Activated CD4-positive, alpha-beta memory T cell treated with anti-CD3 and anti-CD28 coated beads, Interleukin-2, amount 10 ng/mL, durations not matched to agents 7 days and 5 days (primary cell): ENCODE measurements around the gene DYNC1LI1. TPM values are rescaled to one million over a fixed set of nuclear protein-coding genes. Genes with fewer than 3 reads are reported as not detected.

ENCODE experiments used
- CTCF ChIA-PET: fragments of 350-600 bp; sonication (Branson Sonifier 250); formaldehyde crosslinking; loops from one replicate; lab custom pipeline; 2021; ENCODE audit warnings: antibody characterized with exemption, inconsistent platforms; lab: Charles Lee
- POLR2A ChIA-PET: fragments of 350-600 bp; sonication (Branson Sonifier 250); formaldehyde crosslinking; loops from one replicate; lab custom pipeline; 2021; ENCODE audit warnings: antibody characterized with exemption; lab: Charles Lee
- DNase-seq: peaks from one replicate; pipeline ENCODE4 v3.0.0-alpha.2; 2020
- H3K27ac Mint-ChIP-seq: one replicate; pipeline ENCODE4 v1.8.0; 2021; ENCODE audit warnings: mild to moderate bottlenecking, mixed read lengths
- H3K27me3 Mint-ChIP-seq: one replicate; pipeline ENCODE4 v1.8.0; 2021; ENCODE audit warnings: mixed read lengths
- H3K36me3 Mint-ChIP-seq: one replicate; pipeline ENCODE4 v1.8.0; 2021; ENCODE audit warnings: low read depth, mixed read lengths
- H3K4me1 Mint-ChIP-seq: one replicate; pipeline ENCODE4 v1.8.0; 2021; ENCODE audit warnings: mixed read lengths
- H3K4me3 Mint-ChIP-seq: one replicate; pipeline ENCODE4 v1.8.0; 2021; ENCODE audit warnings: mild to moderate bottlenecking, mixed read lengths
- H3K9me3 Mint-ChIP-seq: one replicate; pipeline ENCODE4 v1.8.0; 2021; ENCODE audit warnings: mixed read lengths
- total RNA-seq, 2 experiments: library from RNA; stranded (reverse); gene quantifications; one replicate each; pipeline ENCODE4 v1.2.3, GENCODE V29; 2021

The DYNC1LI1 gene
- total RNA-seq, 2 experiments from 2014 or later = 29.7 to 31.7 TPM

DNA sequence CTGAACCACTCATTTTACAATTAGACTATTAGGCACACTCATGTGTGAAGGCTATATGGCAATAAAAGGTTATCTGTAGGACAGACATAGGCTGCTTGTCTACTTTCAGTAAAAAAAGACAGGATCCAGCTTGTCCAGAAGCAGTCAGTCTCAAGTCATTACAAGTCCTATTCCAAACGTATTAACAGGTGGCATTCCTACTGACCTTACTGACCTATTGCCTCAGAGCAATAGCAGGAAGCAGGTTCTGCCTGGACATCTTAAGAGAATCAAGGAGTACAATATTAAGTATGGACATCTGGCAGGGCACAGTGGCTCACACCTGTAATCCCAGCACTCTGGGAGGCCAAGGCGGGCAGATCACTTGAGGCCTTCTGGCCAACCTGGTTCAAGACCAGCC lies 75.0 kb downstream of the DYNC1LI1 start:
- H3K27me3 Mint-ChIP-seq = no peaks in the 10 kb centered on the region
- H3K4me1 Mint-ChIP-seq = peaks cover 35% of the 10 kb centered on the region
- H3K9me3 Mint-ChIP-seq = no peaks in the 10 kb centered on the region
- POLR2A ChIA-PET = interaction anchor here (1.2 kb wide), 1 partner anchor 28 kb away, joined by 3 read pairs; no protein-coding TSS in a partner anchor
- no peak overlapping the region for H3K4me3 Mint-ChIP-seq
- CTCF ChIA-PET = interaction anchor here (1.0 to 1.3 kb wide), 2 partner anchors 9 to 28 kb away, joined by 3 to 6 read pairs; no protein-coding TSS in a partner anchor
- DNase-seq = no peak
- peaks cover 33% of the 10 kb centered on the region for H3K36me3 Mint-ChIP-seq
- no peak overlapping the region for H3K27ac Mint-ChIP-seq

DNA sequence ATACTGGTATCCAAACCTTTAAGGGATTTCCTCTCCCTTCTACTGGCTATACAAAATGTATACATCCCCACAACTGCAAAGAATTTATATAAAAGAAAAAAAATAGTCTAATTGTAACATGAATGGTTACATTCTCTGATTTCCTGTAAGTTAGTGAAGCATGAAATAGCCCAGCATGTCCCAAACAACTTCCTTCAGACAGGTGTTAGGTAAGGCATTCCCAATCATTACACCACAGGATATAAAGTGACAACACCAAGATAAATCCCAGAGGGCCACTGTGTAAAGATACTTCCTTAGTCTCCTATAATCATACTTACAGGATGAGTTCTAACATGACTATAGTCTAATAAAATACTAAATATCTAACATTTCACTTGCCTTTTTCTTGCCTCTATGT lies 75.6 kb downstream of the DYNC1LI1 start:
- DNase-seq = no peak
- CTCF ChIA-PET = no interaction called here
- Mint-ChIP-seq H3K9me3 (no peaks in the 10 kb centered on the region), H3K4me3 (no peak overlapping the region), H3K27ac (no peak overlapping the region), H3K4me1 (peaks cover 30% of the 10 kb centered on the region), H3K36me3 (peaks cover 28% of the 10 kb centered on the region), H3K27me3 (no peaks in the 10 kb centered on the region)
- POLR2A ChIA-PET = no interaction called here

DNA sequence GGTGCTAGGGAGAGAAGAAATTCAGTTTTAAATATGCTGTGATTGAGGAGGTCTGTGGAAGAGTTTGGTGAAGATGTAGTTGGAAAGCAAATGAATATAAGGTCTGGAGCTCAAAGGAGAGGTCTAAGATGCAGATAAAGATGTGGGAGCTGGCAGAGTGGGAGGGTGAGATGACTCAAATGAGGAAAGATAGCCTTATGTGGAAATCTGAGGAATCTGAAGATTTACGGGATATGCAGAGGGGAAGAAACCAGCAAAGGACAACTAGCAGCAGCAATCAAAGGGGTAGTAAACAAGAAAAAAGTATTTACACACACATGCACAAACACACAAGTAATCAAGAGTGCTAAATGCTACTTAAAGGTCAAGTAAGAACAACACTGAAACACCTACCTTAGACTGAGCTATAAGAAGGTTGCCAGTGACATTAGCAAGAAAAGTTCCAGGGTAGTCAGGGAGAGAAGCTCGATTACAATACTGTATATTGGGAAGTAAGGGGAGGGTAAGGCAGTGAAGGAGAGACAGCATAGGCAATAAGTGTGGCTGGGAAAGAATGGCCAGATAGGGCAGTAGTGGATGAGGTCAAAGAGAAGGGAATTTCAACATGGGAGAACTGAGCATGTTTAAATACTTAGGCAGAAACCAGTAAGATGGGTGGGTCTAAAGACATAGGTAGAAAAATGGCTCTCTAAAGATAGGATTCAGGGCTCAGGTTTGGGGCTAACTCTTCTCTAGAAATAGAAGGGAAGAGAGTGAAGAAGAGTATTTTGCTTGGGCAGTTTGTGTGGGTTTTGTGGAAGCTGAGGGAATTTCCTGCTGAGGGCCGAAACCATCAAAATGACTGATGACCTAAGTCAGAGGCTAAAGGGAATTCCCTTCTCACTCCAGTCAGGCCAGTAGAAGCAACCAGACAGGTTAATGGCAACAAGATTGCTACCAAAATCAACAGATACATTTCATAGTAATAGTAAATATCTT lies 76.9 kb downstream of the DYNC1LI1 start:
- Mint-ChIP-seq H3K4me1 (peaks cover 23% of the 10 kb centered on the region), H3K4me3 (no peak overlapping the region), H3K27ac (no peak overlapping the region), H3K9me3 (no peaks in the 10 kb centered on the region), H3K36me3 (peaks cover 22% of the 10 kb centered on the region), H3K27me3 (no peaks in the 10 kb centered on the region)
- no peak for DNase-seq
- POLR2A ChIA-PET = no interaction called here
- CTCF ChIA-PET = interaction anchor here (1.4 to 1.7 kb wide), 2 partner anchors 16 to 24 kb away, joined by 3 to 4 read pairs; no protein-coding TSS in a partner anchor

DNA sequence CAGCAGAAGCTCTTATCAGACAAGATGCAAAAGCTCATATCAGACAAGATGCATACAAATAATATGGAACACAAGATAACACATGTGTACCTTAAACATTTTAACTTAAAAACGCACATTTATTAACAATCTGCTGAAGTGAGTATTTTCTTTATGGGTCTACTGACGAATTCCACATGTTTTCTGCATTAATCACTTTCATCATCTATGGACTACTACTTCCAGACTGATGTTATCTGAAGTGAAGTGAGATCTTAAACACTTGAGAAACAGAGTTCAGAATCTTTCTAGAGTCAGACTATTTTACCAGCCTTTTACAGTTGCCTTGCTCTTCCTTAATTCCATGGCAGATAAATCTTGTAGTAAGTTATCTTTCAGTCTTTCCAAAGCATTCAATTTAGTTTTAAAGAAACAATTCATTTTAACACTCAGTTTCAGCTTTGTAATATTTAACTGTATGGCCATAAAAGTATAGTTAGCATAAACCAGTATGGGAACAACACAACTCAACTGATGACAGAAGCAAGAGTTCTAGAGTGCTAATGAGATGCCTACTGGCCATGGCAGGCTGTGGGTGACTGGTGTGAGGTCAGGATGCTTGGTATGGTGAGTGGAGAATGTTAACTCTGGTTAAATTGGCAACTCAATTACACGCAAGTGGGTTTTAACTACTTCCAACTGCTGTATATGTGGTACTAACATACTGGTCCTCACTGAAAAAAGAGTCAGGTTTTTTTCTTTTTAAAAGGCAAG lies 77.8 kb downstream of the DYNC1LI1 start:
- H3K9me3 Mint-ChIP-seq = no peaks in the 10 kb centered on the region
- CTCF ChIA-PET = interaction anchor here (1.4 to 1.7 kb wide), 2 partner anchors 17 to 23 kb away, joined by 3 to 4 read pairs; no protein-coding TSS in a partner anchor
- POLR2A ChIA-PET = interaction anchor here (1.2 kb wide), 1 partner anchor 9 kb away, joined by 4 read pairs; no protein-coding TSS in a partner anchor

DNA sequence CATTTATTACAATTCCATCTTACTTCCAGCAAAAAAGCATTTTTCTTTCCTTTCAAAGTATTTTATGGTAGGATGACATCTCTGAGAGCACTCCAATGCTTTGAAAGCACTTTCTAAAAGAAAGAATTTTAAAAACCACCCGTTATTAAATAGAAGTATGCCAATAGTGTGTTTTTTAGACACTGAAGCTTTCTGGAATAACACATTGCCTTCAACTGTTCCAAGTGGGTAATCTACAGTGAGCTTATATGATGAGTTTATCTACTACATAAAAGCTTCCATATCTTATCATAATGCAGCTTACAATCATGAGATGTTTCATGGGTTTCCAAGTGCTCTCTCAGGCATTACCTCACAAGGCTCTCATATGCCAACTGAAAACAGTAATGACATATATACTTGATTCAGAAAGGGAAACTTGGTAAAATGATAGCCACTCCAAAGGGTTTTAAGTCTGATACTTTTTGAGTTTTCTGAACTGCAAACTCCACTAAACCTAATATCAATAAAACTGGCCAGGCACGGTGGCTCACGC lies 82.1 kb downstream of the DYNC1LI1 start:
- Mint-ChIP-seq H3K4me3 (no peak overlapping the region), H3K36me3 (peaks cover 41% of the 10 kb centered on the region), H3K9me3 (no peaks in the 10 kb centered on the region), H3K4me1 (peaks cover 6% of the 10 kb centered on the region), H3K27me3 (no peaks in the 10 kb centered on the region), H3K27ac (no peak overlapping the region)
- CTCF ChIA-PET = interaction anchor here (1.0 to 1.3 kb wide), 3 partner anchors 9 to 112 kb away, joined by 3 to 5 read pairs (median 3); no protein-coding TSS in a partner anchor
- POLR2A ChIA-PET = no interaction called here
- DNase-seq = no peak

More for the DNA sequence above, 77.8 kb downstream of the DYNC1LI1 start:
- H3K27ac Mint-ChIP-seq = no peak overlapping the region
- DNase-seq = no peak
- H3K27me3 Mint-ChIP-seq = no peaks in the 10 kb centered on the region
- peaks cover 17% of the 10 kb centered on the region for H3K4me1 Mint-ChIP-seq
- peaks cover 24% of the 10 kb centered on the region for H3K36me3 Mint-ChIP-seq
- no peak overlapping the region for H3K4me3 Mint-ChIP-seq

DNA sequence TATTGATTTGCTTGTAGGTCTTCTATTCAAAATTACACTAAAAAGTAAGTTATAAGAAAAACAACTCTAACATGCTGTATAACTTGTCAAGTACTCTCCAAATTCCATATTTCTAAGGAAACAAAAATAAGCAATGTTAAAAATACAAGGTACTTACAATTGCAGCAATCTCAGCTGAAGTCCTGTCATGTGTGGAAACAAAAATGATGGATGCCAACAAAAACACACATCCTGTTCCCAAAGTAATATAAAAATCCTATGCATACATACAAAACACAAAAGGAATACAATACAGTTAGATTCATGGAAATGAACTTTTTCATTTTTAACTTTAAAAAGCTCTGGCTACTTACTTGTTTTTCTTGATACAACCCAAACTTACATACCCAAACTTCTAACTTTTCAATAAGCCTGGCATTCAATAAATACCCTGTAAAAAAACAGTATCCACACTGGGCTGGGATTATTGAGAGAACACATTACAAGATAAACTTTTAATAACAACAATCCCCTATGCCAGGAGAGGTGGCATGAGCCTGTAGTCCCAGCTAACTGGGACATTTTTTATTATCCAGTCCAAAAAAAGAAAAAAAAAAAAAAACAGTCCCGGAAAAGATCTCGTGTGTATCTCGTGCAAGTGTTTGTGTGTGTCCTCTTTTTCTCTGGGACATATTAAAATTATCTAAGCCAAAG lies 82.7 kb downstream of the DYNC1LI1 start:
- no peak for DNase-seq
- Mint-ChIP-seq H3K27ac (no peak overlapping the region), H3K9me3 (no peaks in the 10 kb centered on the region), H3K36me3 (peaks cover 45% of the 10 kb centered on the region), H3K4me3 (no peak overlapping the region), H3K27me3 (no peaks in the 10 kb centered on the region), H3K4me1 (peaks cover 6% of the 10 kb centered on the region)
- ChIA-PET POLR2A (no interaction called here), CTCF (interaction anchor here (1.0 to 1.3 kb wide), 3 partner anchors 10 to 111 kb away, joined by 3 to 5 read pairs (median 3); no protein-coding TSS in a partner anchor)

- H3K36me3 Mint-ChIP-seq = peaks cover 73% of the 10 kb centered on the region
- no peaks in the 10 kb centered on the region for H3K9me3 Mint-ChIP-seq
- DNase-seq = no peak
- no peaks in the 10 kb centered on the region for H3K27me3 Mint-ChIP-seq
- ChIA-PET POLR2A (interaction anchor here (1.1 kb wide), 1 partner anchor 17 kb away, joined by 5 read pairs; no protein-coding TSS in a partner anchor), CTCF (interaction anchor here (0.7 to 5.3 kb wide), 4 partner anchors 15 to 770 kb away, joined by 3 to 28 read pairs (median 4); no protein-coding TSS in a partner anchor)
- H3K27ac Mint-ChIP-seq = no peak overlapping the region
- H3K4me3 Mint-ChIP-seq = no peak overlapping the region
- H3K4me1 Mint-ChIP-seq = peaks cover 14% of the 10 kb centered on the region
Observed at GRCh38 chr3:32484436-32484835, 86.2 kb downstream of the DYNC1LI1 start.

- Mint-ChIP-seq H3K9me3 (no peaks in the 10 kb centered on the region), H3K27ac (no peak overlapping the region), H3K27me3 (no peaks in the 10 kb centered on the region), H3K4me3 (no peak overlapping the region), H3K4me1 (peaks cover 14% of the 10 kb centered on the region), H3K36me3 (peaks cover 80% of the 10 kb centered on the region)
- ChIA-PET CTCF (interaction anchor here (5.3 kb wide), 1 partner anchor 14 kb away, joined by 28 read pairs; no protein-coding TSS in a partner anchor), POLR2A (interaction anchor here (0.9 kb wide), 1 partner anchor 245 kb away, joined by 3 read pairs; the partner anchor contains the start of gene CMTM8)
- DNase-seq = no peak
Observed at GRCh38 chr3:32483772-32484171, 86.9 kb downstream of the DYNC1LI1 start.

DNA sequence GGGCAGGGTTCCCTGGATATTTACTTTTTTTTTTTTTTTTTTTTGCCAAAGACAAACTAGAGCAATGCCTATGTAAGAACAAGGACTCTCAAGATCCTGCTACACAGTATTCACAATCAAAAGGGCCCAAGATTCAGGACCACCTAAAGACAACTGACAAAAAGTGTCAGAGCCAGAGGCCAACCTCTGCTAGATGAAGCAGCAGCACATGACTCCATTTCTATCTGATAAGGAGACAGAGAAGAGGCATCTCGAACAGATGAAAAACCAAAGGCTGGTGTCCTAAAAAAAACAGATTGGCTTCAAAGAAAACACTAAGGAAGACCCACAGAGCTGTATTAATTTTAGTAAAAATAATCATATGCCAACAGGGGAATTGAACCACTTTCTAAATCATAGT lies 88.0 kb downstream of the DYNC1LI1 start:
- peaks cover 77% of the 10 kb centered on the region for H3K36me3 Mint-ChIP-seq
- DNase-seq = no peak
- no peak overlapping the region for H3K27ac Mint-ChIP-seq
- H3K4me1 Mint-ChIP-seq = peaks cover 14% of the 10 kb centered on the region
- no peaks in the 10 kb centered on the region for H3K27me3 Mint-ChIP-seq
- no peak overlapping the region for H3K4me3 Mint-ChIP-seq
- no peaks in the 10 kb centered on the region for H3K9me3 Mint-ChIP-seq
- CTCF ChIA-PET = interaction anchor here (5.3 kb wide), 1 partner anchor 13 kb away, joined by 28 read pairs; no protein-coding TSS in a partner anchor
- POLR2A ChIA-PET = interaction anchor here (0.9 kb wide), 1 partner anchor 244 kb away, joined by 3 read pairs; the partner anchor contains the start of gene CMTM8

DNA sequence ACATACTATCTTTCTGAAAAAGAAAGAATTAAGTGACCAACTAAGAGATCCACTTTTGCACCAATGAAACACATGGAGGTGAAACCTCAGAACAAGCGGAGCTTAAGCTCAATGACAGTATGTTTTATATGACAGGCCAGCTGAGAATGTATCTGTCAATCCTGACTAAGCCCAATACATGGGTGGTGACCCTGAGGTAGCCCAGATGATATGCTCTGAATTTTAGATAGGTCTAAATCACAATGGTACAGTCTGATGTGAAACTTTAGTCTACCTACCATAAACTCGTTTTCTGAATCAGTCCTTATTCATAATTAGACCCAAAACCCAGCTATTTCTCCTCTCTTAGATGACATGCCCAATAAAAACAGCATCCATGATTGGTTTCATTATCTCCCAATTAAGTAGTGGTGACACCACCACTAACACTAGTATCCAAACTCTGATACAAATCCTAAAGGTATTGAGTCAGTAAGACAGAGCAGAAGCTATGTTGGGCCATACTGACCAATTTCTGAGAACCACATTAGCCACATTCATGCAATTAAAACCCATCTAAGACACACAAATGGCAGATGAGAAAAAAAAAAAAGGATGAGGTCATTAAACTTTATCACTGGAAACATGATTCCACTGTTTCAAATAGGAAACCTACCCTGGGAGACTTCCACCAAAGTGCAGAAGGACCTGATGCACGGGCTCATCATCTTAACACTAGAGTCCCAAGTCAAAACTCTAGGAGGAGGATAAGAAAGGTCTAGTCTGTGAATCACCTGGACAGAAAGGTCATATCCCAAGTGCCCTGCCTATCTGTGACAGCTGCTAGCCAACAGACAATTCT lies 88.6 kb downstream of the DYNC1LI1 start:
- POLR2A ChIA-PET = interaction anchor here (1.6 kb wide), 1 partner anchor 19 kb away, joined by 3 read pairs; no protein-coding TSS in a partner anchor
- H3K27ac Mint-ChIP-seq = no peak overlapping the region
- DNase-seq = no peak
- peaks cover 15% of the 10 kb centered on the region for H3K4me1 Mint-ChIP-seq
- no peaks in the 10 kb centered on the region for H3K27me3 Mint-ChIP-seq
- H3K36me3 Mint-ChIP-seq = peaks cover 77% of the 10 kb centered on the region
- no peaks in the 10 kb centered on the region for H3K9me3 Mint-ChIP-seq
- CTCF ChIA-PET = interaction anchor here (1.0 to 5.3 kb wide), 2 partner anchors 13 to 107 kb away, joined by 3 to 28 read pairs; no protein-coding TSS in a partner anchor
- H3K4me3 Mint-ChIP-seq = no peak overlapping the region

DNA sequence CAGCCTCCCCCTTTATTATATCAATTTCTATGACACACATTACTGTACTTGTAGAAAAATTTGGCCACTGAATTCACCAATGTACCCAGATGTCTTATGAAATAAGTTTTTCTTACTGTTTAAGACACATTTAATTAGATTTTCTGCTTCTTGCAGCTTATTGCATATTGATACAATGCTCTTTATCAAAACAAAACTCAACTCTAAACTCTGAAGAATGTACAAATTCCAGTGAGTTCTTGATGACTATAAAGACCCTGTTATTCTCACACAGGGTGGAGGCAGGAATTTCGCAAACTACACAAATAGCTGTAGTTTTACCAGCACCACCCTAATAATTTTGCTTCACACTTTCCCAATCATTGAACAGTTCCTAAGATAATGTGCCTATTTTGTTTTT lies 90.1 kb downstream of the DYNC1LI1 start:
- CTCF ChIA-PET = interaction anchor here (0.7 to 5.3 kb wide), 3 partner anchors 11 to 62 kb away, joined by 3 to 28 read pairs (median 3); no protein-coding TSS in a partner anchor
- POLR2A ChIA-PET = interaction anchor here (1.6 kb wide), 1 partner anchor 20 kb away, joined by 3 read pairs; no protein-coding TSS in a partner anchor
- no peak for DNase-seq
- Mint-ChIP-seq H3K4me1 (peaks cover 15% of the 10 kb centered on the region), H3K36me3 (peaks cover 74% of the 10 kb centered on the region), H3K9me3 (no peaks in the 10 kb centered on the region), H3K27ac (no peak overlapping the region), H3K27me3 (no peaks in the 10 kb centered on the region), H3K4me3 (no peak overlapping the region)
